ENCODE measurements around the gene GON4L.
"Not testable (repeated sequence)": the region's sequence is repeated elsewhere in the genome, so short reads cannot be mapped to it uniquely, and the experiment has no call there.

GON4L gene

GRCh38 chr1:155704414-155704813 is 152.6 kb downstream of the GON4L start:
- not testable (repeated sequence) for H3K4me3 ChIP-seq (ENCODE audit: low read depth, low read length); H3K27me3 ChIP-seq (ENCODE audit: control insufficient read depth, insufficient read depth, low read length); H3K9ac ChIP-seq (ENCODE audit: low read depth, low read length); H3K9me3 ChIP-seq (ENCODE audit: control insufficient read depth, insufficient read depth, low read length); H3K36me3 ChIP-seq (ENCODE audit: control insufficient read depth, insufficient read depth, low read length); H3K4me1 ChIP-seq (ENCODE audit: control insufficient read depth, insufficient read depth, low read length)

GRCh38 chr1:155703216-155703615 is 153.8 kb downstream of the GON4L start:
- H3K4me1 ChIP-seq (ENCODE audit: control insufficient read depth, insufficient read depth, low read length): no peaks in the 10 kb centered on the region

GRCh38 chr1:155701675-155702074 is 155.3 kb downstream of the GON4L start:
- H3K9ac ChIP-seq (ENCODE audit: low read depth, low read length); H3K36me3 ChIP-seq (ENCODE audit: control insufficient read depth, insufficient read depth, low read length); H3K4me3 ChIP-seq (ENCODE audit: low read depth, low read length); H3K9me3 ChIP-seq (ENCODE audit: control insufficient read depth, insufficient read depth, low read length); H3K4me1 ChIP-seq (ENCODE audit: control insufficient read depth, insufficient read depth, low read length); H3K27me3 ChIP-seq (ENCODE audit: control insufficient read depth, insufficient read depth, low read length): not testable (repeated sequence)

More at GRCh38 chr1:155703216-155703615, 153.8 kb downstream of the GON4L start:
- no peaks in the 10 kb centered on the region for H3K9me3 ChIP-seq (ENCODE audit: control insufficient read depth, insufficient read depth, low read length)
- H3K9ac ChIP-seq (ENCODE audit: low read depth, low read length): no peak overlapping the region
- no peaks in the 10 kb centered on the region for H3K27me3 ChIP-seq (ENCODE audit: control insufficient read depth, insufficient read depth, low read length)
- H3K4me3 ChIP-seq (ENCODE audit: low read depth, low read length): no peak overlapping the region
- H3K36me3 ChIP-seq (ENCODE audit: control insufficient read depth, insufficient read depth, low read length): no peaks in the 10 kb centered on the region

All from iPS-15b (cell line).